DMS79 treated with DMSO at 0.1 percent for 48 hours (cell line): ENCODE measurements around the gene TBL1X.
"Not testable (repeated sequence)": the region's sequence is repeated elsewhere in the genome, so short reads cannot be mapped to it uniquely, and the experiment has no call there.

Experiments
- DNase-seq: peaks from one replicate; lab custom pipeline; 2025; lab: John Stamatoyannopoulos, UW

The TBL1X gene

GRCh38 chrX:9765737-9766097 lies 300.9 kb downstream of the TBL1X start, which contains the start of gene GPR143:
Gene GPR143 (minus strand): TSS chrX:9765847. CDS start chrX:9765817, 30 bp downstream.
- DNase-seq: no peak

DNA sequence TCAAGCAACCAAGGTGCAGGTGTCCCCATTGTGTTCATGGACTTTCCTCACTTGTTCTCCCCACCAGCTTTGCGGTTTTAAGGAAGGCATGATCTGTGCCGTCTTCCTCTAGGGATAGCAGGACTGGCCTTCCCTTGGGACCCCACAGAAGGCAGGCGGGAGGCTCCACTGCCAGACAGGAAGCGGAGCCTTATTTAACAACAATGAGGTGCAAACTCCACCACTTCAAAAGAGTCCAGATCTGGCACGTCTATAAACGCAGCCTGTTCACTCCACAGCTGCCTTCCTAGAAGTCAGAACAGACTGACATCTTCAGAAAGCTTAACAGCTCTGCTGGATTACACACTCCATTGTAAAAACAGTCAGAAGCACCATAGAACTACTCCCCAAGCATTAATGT lies 302.5 kb downstream of the TBL1X start:
- DNase-seq: no peak

- not testable (repeated sequence) for DNase-seq
Observed at GRCh38 chrX:9768321-9768839, 303.5 kb downstream of the TBL1X start.

DNA sequence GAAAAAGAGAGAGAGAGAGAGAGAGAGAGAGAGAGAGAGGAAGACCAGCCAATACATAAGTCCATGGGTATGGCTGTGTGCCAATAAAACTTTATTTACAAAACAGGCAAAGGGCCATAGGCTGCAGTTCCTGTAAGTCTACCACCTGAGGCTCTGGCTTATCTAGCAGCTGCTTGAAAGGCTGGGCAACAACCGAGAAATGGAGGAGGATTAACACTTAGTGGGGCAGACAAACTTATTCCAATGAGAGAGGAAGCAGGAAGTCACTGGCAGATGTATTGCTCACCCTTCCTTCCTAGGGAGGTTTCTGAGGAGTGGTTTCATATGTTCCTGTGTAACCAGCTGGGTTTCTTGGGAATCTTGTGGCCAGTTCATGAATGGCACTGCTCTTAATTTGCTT lies 305.5 kb downstream of the TBL1X start:
- DNase-seq: no peak

- no peak for DNase-seq
Observed at GRCh38 chrX:9772943-9773342, 308.1 kb downstream of the TBL1X start.

DNA sequence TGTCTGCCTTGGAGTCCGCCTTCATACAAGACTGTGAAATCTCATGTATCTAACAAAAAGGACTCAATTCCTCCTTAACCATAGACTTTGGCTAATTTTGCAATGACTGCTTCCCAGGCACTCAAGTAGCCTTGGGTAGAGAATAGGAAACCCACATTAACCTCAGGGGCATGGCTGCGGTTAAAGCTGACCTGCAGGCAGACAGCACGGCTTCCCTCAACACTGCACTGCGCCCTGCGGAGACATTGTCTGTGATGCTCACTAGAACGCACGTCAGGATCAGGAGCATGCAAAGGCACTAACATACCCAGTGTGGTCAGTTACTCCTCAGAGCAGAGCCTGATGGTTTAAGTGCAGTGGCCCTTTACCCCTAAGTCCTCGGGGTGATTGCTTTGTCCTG lies 311.1 kb downstream of the TBL1X start:
- DNase-seq: no peak

GRCh38 chrX:9781941-9782340 lies 317.1 kb downstream of the TBL1X start:
- no peak for DNase-seq

GRCh38 chrX:9784332-9784731 lies 319.5 kb downstream of the TBL1X start:
- no peak for DNase-seq

GRCh38 chrX:9785254-9785943 lies 320.5 kb downstream of the TBL1X start:
- DNase-seq: no peak

- DNase-seq: no peak
Observed at GRCh38 chrX:9785944-9786797, 321.3 kb downstream of the TBL1X start, which contains the start of gene SHROOM2. Gene SHROOM2 (plus strand): TSS chrX:9786429. CDS start chrX:9786546, 117 bp downstream.

DNA sequence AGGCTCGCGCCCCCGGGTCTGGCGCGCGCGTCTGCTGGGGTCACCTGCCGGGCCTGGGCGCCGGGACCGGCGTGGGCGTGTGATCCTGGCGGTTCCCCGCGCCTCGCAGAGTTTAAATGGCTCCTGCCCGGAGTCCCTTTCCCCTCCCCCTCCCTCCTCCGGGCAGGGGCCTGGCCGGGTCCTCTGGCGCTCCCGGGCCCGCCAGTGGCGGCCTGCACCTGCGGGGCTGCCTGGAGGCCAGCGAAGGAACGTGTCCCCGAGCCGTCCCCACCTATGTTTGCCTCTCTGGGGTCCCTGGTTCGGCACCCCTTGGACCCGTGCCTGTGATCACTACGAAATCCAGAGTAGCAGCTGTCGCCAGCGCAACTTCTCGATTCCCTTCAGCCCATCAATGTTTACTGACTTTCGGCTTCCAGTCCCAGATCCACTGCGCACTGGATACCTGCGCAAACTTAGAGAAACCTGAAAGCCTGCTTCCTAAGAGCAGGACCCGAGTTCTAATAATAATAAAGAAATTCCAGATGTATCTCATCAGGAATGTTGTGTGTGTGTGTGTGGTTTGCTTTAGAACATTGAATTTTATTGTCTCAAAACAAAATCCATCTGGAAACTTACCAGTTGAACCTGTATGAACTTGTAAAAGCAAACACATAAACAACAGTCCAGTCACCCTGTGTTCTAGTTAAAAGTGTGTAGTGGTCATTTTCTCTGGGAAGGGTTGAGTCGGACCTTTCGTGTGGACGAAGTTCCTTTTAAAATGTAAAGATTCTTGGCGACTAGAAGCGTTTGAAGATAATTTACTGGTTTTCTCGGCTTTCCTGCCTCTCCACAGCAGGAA lies 322.2 kb downstream of the TBL1X start:
- DNase-seq: no peak

- DNase-seq: no peak
Observed at GRCh38 chrX:9788911-9789310, 324.1 kb downstream of the TBL1X start.

DNA sequence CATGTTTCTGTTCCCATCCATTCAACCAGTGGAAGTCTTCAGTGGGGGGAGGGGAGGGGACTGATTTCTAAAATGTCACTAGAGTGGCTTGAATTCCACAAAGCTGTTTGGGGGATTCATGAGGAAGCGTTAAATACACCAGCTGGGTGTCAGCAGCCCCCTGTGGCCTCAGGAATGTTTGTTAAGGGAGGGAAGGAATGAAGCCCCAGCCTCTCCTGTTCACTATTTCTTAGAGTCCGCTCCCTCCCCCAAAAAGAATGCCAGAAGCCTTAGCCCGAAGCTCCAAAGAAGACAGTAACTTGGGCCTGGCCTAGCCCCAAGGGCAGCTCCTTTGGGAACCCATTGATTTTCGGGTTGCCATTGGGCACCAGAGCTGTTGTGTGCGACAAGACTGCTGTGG lies 324.7 kb downstream of the TBL1X start:
- DNase-seq: no peak
